ENCODE data around the gene TNP2. TPM values are rescaled to one million over a fixed set of nuclear protein-coding genes. Genes with fewer than 3 reads are reported as not detected.

Gene TNP2
- not detected in 2 replicates for total RNA-seq (2014; rRNA removed)
- not detected for polyA plus RNA-seq (2012)

- no peak for DNase-seq (ENCODE audit: low read depth)
Measured at GRCh38 chr16:11268921-11269375, at the start of gene TNP2. Gene TNP2, minus strand, starts transcription at chr16:11269325. Its CDS starts 63 bp downstream, at chr16:11269262.

- no peak for DNase-seq (ENCODE audit: low read depth)
Measured at GRCh38 chr16:11318817-11319216, 49.7 kb upstream of the TNP2 start.

DNA sequence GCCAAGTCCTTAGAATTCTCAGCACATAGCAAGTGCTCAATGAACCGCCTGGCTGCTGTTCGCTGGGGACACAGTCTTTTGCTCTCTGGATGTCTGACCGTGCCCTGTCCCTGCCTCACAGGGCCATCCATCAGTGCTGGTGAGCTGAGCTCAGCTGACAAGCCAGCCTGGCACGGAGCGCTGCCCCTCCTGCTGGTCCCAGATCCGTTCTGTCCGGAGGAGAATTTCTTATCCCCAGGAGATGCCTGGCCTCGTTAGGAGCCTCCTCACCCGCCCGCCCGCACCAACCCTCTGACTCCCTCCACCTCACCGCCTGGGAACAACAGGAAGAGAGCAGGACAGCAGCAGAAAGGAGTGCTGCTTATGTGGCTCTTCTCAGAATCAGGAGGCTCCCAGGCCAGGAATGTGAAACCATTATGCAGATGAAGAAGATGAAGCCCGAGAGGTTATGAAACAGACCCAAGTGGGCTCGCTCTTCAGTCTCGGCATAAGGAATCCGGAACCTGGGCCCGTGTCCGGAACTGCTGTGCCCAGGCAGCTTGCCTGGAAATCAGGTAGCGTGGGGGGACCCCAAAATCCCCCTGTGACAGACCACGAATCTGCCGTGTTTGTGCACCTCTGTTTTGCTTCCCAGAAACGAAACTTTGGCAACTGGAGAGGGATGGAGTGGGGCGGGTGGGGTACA is 47.3 kb upstream of the TNP2 start:
- no peak for DNase-seq (ENCODE audit: low read depth)

DNA sequence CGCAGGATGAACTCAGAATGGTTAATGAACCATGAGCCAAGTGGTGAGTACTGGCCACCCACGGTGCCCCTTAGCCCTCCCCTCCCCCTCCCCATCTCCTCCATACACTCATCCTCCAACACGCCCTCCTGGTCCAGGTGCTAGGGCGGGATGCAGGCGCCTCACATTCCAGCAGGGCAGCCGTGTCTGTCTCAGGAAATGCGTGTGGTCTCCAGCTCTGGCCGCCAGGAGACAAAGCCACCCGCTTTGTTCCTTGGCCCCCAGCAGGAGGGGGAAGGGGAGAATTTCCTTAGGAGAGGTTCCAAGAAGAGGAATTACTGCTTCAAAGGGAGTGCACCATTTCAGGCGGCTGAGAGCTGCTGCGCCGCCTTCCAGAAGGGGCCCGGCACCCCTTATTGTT is 46.4 kb upstream of the TNP2 start:
- no peak for DNase-seq (ENCODE audit: low read depth)

DNA sequence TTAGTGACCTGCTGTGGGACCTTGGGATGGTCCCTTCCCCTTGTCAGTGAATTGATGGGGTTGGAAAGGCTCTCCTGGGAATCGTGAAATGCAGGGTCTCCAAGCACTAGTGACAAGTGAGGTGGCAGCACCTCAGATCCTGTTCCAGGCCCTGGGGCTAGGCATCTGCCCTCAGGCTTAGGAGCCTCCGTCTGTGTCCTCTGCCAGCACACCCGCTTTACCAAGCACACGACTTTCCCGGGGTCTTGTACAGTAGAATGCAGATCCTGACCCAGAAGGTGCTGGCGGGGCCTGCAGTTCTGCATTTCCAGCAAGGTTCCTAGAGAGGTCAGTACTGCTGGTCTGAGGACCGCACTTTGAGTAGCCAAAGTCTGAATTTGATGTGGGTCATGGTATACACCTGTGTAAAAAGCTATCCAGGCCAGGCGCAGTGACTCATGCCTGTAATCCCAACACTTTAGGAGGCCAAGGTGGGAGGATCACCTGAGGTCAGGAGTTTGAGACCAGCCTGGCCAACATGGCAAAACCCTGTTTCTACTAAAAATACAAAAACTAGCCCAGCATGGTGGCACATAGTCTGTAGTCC is 45.3 kb upstream of the TNP2 start:
- no peak for DNase-seq (ENCODE audit: low read depth)

DNA sequence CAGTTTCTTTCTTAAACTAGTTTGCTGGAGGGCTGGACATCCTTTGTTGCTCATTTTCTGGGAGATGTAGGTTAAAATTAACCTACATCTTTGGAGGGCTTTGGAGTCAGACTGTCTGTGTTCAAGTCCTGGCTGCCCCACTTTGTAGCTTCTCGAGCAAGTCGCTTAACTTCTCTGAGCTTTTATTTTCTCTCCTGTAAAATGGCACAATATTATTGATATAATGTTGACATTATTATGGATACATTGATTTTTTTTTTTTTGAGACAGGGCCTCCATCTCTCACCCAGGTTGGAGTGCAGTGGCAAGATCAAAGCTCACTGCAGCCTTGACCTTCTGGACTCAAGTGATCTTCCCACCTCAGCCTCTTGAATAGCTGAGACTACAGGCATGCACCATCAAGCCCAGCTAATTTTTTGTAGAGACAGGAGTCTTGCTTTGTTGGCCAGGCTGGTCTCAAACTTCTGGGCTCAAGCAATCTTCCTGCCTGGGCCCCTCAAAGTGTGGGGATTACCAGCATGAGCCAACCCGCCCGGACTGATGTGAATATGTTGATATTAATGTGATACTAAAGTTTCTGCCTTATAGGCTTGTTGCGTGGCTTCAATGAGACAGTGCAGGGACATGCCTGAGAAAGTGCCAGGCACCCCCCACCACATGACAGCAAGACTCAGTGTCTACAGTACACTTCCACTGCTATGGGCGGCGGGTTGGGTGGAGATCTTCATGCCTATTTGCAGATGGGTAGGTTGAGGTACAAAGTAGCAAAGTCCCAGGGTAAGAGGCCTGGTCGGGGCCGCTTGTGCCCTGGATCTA is 44.6 kb upstream of the TNP2 start:
- no peak for DNase-seq (ENCODE audit: low read depth)

DNA sequence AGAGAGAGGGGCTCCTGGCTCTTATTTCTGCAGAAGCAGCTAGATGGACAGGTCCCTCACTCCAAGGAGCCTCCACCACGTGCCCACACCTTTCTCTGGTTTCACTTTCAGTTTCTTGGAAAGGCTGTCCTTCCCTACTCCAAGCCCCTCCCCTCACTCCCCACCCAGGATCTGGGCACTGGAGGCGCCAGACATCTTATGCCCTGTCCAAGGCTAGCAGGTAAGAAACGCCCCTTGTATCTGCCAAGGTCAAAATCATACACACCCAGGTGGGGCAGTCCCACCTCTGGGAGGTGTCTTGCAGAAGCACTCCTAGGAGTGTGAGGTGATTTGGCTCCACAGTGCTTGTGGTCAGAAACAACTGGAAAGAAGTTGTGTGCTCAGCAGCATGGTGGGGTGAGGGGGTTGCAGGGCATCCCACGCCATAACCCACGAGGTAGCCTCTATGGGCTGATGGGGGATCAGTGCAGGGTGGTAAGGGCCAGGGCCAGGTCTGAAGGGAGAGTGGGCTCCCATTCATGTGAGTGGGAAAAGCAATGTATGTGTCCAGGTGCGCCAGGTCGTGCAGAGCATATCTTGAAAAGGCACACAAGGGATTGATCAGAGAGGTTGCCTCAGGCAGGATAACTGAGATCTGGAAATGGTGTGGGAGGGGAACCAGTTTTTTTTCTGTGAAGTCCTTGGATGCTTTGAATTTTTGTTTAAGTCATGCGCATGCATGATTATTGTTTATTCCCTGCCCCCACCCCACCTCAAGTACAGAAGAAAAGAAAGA is 43.8 kb upstream of the TNP2 start:
- no peak for DNase-seq (ENCODE audit: low read depth)

DNA sequence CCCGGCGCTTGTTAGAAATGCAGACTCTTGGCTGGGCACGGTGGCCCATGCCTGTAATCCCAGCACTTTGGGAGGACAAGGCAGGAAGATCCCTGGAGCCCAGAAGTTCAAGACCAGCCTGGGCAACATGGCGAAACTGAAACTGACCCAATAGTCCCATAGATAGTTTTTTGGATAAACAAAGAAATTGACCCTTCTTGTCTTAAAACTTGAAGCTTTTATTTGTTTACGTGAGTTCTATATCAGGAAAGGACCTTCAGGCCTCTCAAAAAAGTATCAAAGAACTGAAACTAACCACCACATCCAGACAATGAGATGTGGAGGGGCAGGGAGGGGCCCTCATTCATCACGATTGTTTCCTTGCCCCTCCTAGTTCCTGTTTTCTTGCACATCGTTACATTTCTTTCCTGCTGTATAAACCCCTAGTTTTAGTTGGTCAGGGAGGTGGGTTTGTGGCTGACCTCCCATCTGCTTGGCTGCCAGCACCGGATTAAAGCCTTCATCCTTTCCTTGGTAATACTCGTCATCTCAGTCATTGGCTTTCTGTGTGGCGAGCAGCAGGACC is 42.0 kb upstream of the TNP2 start:
- no peak for DNase-seq (ENCODE audit: low read depth)

GRCh38 chr16:11310634-11310977 is 41.5 kb upstream of the TNP2 start:
- DNase-seq (ENCODE audit: low read depth) = no peak

- DNase-seq (ENCODE audit: low read depth) = no peak
Measured at GRCh38 chr16:11309895-11310633, 40.9 kb upstream of the TNP2 start.

DNA sequence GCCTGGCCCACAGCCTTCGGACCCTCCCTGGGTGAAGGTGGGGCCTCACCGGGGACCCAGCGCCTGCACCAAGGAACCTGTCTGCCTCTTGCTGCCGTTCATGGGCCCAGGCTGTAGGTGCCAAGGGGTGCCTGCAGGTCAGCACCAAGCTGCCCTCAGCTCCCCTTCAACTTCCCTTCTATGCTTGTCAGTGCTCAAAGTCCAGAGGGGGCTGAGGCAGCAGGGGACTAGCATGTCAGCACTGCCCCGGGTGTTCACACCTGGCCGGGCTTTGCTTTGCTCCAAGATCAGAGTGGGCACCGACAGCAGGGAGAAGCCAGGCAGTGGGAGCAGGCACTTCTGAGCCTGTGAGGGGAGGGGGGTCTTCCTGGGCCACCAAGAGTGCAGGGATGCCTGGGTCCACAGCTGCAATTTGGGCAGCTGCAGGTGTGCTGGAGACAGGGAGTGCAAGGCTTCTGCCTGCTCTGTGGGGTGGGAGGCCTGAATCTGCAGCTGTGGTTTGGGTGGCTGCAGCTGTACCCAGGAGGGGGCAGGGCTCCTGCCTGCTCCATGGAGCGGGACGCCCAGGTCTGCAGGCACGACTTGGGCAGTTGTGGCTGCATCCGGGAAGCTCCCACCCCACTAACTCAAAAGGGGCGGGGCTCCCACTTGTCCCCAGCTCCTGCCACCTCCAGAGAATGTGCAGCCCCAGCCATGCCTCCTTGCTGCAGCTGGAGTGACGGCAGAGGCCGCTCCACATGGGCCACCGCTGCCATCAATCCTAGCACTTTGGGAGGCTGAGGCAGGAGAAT is 39.6 kb upstream of the TNP2 start:
- no peak for DNase-seq (ENCODE audit: low read depth)

- DNase-seq (ENCODE audit: low read depth) = no peak
Measured at GRCh38 chr16:11307639-11308492, 38.7 kb upstream of the TNP2 start.

DNA sequence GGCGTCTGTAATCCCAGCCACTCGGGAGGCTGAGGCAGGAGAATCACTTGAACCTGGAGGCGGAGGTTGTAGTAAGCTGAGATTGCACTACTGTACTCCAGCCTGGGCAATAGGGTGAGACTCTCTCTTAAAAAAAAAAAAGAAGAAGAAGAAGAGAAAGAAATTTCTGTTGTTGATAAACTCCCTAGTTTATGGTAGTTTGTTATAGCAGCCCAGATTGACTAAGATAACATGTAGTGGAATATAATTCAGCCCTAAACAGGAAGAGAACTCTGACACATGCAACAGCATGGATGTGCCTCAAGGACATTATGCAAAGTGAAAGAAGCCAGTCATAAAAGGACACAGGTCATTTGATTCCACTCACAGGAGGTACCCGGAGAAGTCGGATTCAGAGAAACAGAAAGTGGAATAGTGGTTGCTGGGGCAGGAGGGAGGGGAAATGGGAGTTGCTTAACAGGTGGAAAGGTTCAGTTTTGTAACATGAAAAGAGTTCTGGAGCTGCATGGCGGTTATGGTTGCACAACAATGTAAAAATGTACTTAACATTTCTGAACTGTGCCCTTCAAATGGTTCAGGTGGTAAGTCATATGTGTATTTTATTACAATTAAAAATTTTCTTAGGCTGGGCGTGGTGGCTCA is 38.0 kb upstream of the TNP2 start:
- no peak for DNase-seq (ENCODE audit: low read depth)

GRCh38 chr16:11306381-11306780 is 37.3 kb upstream of the TNP2 start:
- DNase-seq (ENCODE audit: low read depth) = no peak

- DNase-seq (ENCODE audit: low read depth) = no peak
Measured at GRCh38 chr16:11303405-11304138, 34.4 kb upstream of the TNP2 start.

GRCh38 chr16:11302977-11303376 is 33.9 kb upstream of the TNP2 start:
- no peak for DNase-seq (ENCODE audit: low read depth)

- no peak for DNase-seq (ENCODE audit: low read depth)
Measured at GRCh38 chr16:11301645-11302501, 32.7 kb upstream of the TNP2 start.

Data from LHCN-M2 (cell line).